Measurements from ENCODE around the gene NHERF1.

DNA sequence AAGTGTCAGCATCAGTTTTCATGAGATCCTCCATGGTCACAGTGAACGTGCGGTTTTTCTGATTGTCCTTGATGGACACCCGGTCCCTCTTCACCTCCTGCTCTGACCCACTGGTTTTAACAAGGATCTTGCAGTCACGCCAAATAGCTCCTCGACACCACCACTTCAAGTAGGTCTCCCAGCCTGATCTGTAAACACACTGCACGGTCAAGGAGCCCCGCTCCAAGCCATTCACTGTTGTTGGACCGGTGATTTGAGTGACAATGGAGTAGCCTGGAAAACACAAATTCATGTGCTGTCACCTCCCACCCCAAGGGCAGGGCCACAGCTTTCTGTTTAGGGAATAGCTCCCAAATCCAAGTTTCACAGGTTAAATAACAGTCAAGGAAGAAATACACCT, 43.9 kb upstream of the NHERF1 start:
- TF ChIP-seq CTCF (IDR thresholded peaks at IDR 0.05; ENCODE audit: extremely low read depth in 1 of 2, insufficient read depth in 1 of 2, low read depth in 1 of 2, low read length in 2 of 2) = no peak
- TF ChIP-seq POLR2A (IDR thresholded peaks at IDR 0.05; ENCODE audit: low read depth, low read length) = no peak
- TF ChIP-seq MYC (IDR thresholded peaks at IDR 0.05; ENCODE audit: low read depth, low read length) = no peak
- TF ChIP-seq JUN (IDR thresholded peaks at IDR 0.05; ENCODE audit: borderline replicate concordance, insufficient read depth, insufficient read length, low read depth) = no peak
